ENCODE results near the gene PADI4. TPM values are rescaled to one million over a fixed set of nuclear protein-coding genes. Genes with fewer than 3 reads are reported as not detected.
"Not testable (repeated sequence)": the region's sequence is repeated elsewhere in the genome, so short reads cannot be mapped to it uniquely, and the experiment has no call there.

PADI4 gene
- total and polyA plus RNA-seq, 2 of the 8 experiments (the other 6 are each of a cell fraction or from before 2014, with no cell fraction given), result 0.29 TPM; not detected in 1

- H2BK15ac ChIP-seq (ENCODE audit: low read length); H3K79me1 ChIP-seq (ENCODE audit: low read depth, low read length); H3K9ac ChIP-seq (replicated peaks in 1 of 4; ENCODE audit: extremely low read depth in 1 of 4, low read depth in 3 of 4, low read length in 3 of 4); H2BK120ac ChIP-seq (replicated peaks; ENCODE audit: low read depth, low read length); H3K18ac ChIP-seq (ENCODE audit: extremely low read depth, low read length); H2AFZ ChIP-seq (ENCODE audit: low read length); H3K4ac ChIP-seq (replicated peaks; ENCODE audit: insufficient read length, low read depth, low read length); H3K4me2 ChIP-seq (ENCODE audit: insufficient read depth in 1 of 2, low read depth in 2 of 2, low read length in 2 of 2); H2BK5ac ChIP-seq (ENCODE audit: low read depth, low read length); H3K4me3 ChIP-seq (ENCODE audit: extremely low read depth in 1 of 4, insufficient read depth in 2 of 4, low read depth in 3 of 4, low read length in 4 of 4); H3K4me1 ChIP-seq (replicated peaks in 1 of 4; ENCODE audit: control insufficient read depth in 3 of 4, insufficient read depth in 4 of 4, low read length in 3 of 4); H4K5ac ChIP-seq (ENCODE audit: insufficient read length, low read depth, low read length); H4K8ac ChIP-seq (ENCODE audit: extremely low read depth, insufficient read depth, low read length); H3K23me2 ChIP-seq (ENCODE audit: low read depth, low read length); H3K14ac ChIP-seq (ENCODE audit: insufficient read length); H3K9me3 ChIP-seq (ENCODE audit: insufficient read depth in 2 of 2, low read depth in 1 of 2, low read length in 1 of 2); H2AK5ac ChIP-seq (ENCODE audit: low read depth, low read length); H3K23ac ChIP-seq (ENCODE audit: insufficient read length); H3K56ac ChIP-seq (replicated peaks; ENCODE audit: insufficient read length, low read depth, low read length); H3K27ac ChIP-seq (ENCODE audit: low read depth, low read length); H4K91ac ChIP-seq (replicated peaks; ENCODE audit: insufficient read length, low read length); H2BK20ac ChIP-seq (ENCODE audit: low read length); FAIRE-seq; DNase-seq (ENCODE audit: low read depth in 1 of 2, low spot score in 2 of 2); H2BK12ac ChIP-seq (ENCODE audit: low read depth, low read length); H3K27me3 ChIP-seq (replicated peaks in 1 of 4; ENCODE audit: control insufficient read depth in 3 of 4, extremely low read depth in 1 of 4, insufficient read depth in 3 of 4, low read length in 3 of 4): not testable (repeated sequence)
- 86% methylated on average over 29 of the region's 30 CpGs; no CpG with 5 or more reads in 1 of the 2 experiments for WGBS, 2 experiments (ENCODE audit: extremely low coverage in 1 of 2, insufficient coverage in 1 of 2, insufficient read length in 1 of 2, insufficient replicate concordance in 2 of 2, low coverage in 1 of 2, low lambda C conversion rate in 2 of 2, missing lambda C conversion rate in 1 of 2)
- H3K36me3 ChIP-seq (ENCODE audit: control insufficient read depth in 2 of 4, insufficient read depth in 4 of 4, low read length in 3 of 4), result peaks cover 27 to 58% (median 51%) of the 10 kb centered on the region in 4 experiments
- ChIA-PET CTCF (ENCODE audit: partially characterized antibody) (interaction anchor here (0.6 to 2.8 kb wide), 7 partner anchors 8 to 207 kb away, joined by 3 to 12 read pairs (median 3); no protein-coding TSS in a partner anchor), POLR2A (ENCODE audit: partially characterized antibody) (interaction anchor here (0.9 to 10.0 kb wide), 8 partner anchors 9 to 39 kb away, joined by 3 to 116 read pairs (median 4); partner anchors contain the start of gene RCC2)
- 0 out of 2 replicates have a peak, but pooled peaks have one; percentile 49 for TF ChIP-seq POLR2AphosphoS5 (IDR thresholded peaks at IDR 0.05; ENCODE audit: low read depth, low read length)
- H3K79me2 ChIP-seq (ENCODE audit: control insufficient read depth in 1 of 2, insufficient read depth in 2 of 2, low read length in 2 of 2), result peaks cover 0 to 19% of the 10 kb centered on the region in 2 experiments; a peak in 2 of 4 replicates
- peaks cover 18 to 24% of the 10 kb centered on the region in 2 experiments for H4K20me1 ChIP-seq (replicated peaks in 1 of 2; ENCODE audit: control insufficient read depth in 1 of 2, insufficient read depth in 2 of 2, low read length in 2 of 2)
Observed at GRCh38 chr1:17407786-17408514, 100.0 kb downstream of the PADI4 start.

Measured in H1 (cell line).